ENCODE measurements around the gene TNFRSF18. TPM values are rescaled to one million over a fixed set of nuclear protein-coding genes. Genes with fewer than 3 reads are reported as not detected.

Gene TNFRSF18
- total and polyA plus RNA-seq, 10 of the 15 experiments (the other 5 are each of a cell fraction or from before 2014, with no cell fraction given), result 0.18 to 7.5 (median 1.5) TPM; not detected in 1

DNA sequence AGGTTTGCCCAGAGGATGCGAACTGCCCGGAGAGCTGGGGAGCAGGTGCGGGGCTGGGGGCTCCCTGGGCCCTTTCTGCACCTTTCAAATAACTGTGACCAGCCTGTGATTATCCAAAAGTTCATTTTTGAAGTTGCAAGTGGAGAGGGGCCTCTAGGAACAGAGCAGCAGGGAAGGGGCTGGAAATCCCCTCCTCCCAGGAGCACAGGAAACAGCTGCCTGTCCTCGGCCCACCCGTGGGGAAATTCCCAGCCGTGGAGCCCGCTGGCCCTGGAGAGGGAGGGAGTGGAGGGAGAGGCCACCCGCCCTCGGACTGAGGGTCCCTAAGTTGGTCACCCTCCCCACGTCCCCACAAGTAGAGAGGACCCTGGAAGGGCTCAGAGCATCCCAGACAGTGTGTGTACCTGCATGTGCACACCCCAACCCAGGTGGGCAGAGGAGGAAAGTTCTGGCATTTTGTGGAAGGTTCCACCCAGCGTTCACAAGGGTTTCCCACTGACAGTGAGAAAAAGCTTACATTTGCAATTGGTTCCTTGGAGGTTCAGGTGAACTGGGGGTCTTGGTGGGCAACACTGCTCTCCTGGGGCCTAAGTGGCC, 8.8 kb upstream of the TNFRSF18 start:
- Histone ChIP-seq H3K4me1 (ENCODE audit: control insufficient read depth, insufficient read depth, low read length) (peaks cover 30% of the 10 kb centered on the region), H3K27me3 (replicated peaks in 1 of 2; ENCODE audit: control insufficient read depth in 2 of 2, insufficient read depth in 2 of 2, low read length in 1 of 2) (no peaks in the 10 kb centered on the region), H3K79me2 (ENCODE audit: control insufficient read depth, insufficient read depth, low read length) (no peaks in the 10 kb centered on the region), H2AFZ (ENCODE audit: control insufficient read depth, low read depth, low read length) (no peak overlapping the region), H3K9me3 (replicated peaks; ENCODE audit: control insufficient read depth, insufficient read depth, low read length) (no peaks in the 10 kb centered on the region; the same call in 2 of the 3 replicates), H3K9ac (ENCODE audit: control insufficient read depth, insufficient read depth, low read length) (no peak overlapping the region), H3K4me2 (ENCODE audit: control insufficient read depth, insufficient read depth) (no peak overlapping the region), H3K4me3 (no peak overlapping the region), H3K27ac (ENCODE audit: control insufficient read depth, insufficient read depth) (peak overlapping the region; percentile 42; the same call in 1 of the 2 replicates), H4K20me1 (ENCODE audit: control insufficient read depth, insufficient read depth) (no peaks in the 10 kb centered on the region), H3K36me3 (ENCODE audit: control insufficient read depth in 2 of 2, insufficient read depth in 2 of 2, low read length in 1 of 2) (peaks cover 0 to 21% of the 10 kb centered on the region in 2 experiments; a peak in 3 of 4 replicates)
- BruUV-seq (replicated peaks), result no TSS peak
- DNase-seq (ENCODE audit: low read depth, low spot score) (no peak), FAIRE-seq (no peak), ATAC-seq (peak; percentile 23)
- intact Hi-C loops (cut with micrococcal nuclease; ENCODE audit: unreplicated experiment), result no loop called here
- POLR2A ChIA-PET, result interaction anchor here (0.9 to 1.4 kb wide), 2 partner anchors 14 to 16 kb away, joined by 3 read pairs; no protein-coding TSS in a partner anchor
- 19% methylated on average over 10 of the region's 11 CpGs for WGBS (ENCODE audit: insufficient coverage, insufficient replicate concordance, low lambda C conversion rate, missing lambda C conversion rate)
- in situ Hi-C loops (cut with MboI), result no loop called here
- RAD21 ChIA-PET (ENCODE audit: unreplicated experiment), result interaction anchor here (2.5 kb wide), 1 partner anchor 93 kb away, joined by 9 read pairs; no protein-coding TSS in a partner anchor
- CTCF ChIA-PET, result interaction anchor here (1.9 kb wide), 1 partner anchor 93 kb away, joined by 6 read pairs; no protein-coding TSS in a partner anchor
- SMC1A ChIA-PET (ENCODE audit: uncharacterized antibody, unreplicated experiment), result interaction anchor here (1.6 kb wide), 1 partner anchor 89 kb away, joined by 3 read pairs; no protein-coding TSS in a partner anchor
- TF ChIP-seq TCF12 (IDR thresholded peaks at IDR 0.05; ENCODE audit: low read depth, low read length) (peak; percentile 81), EED (IDR thresholded peaks at IDR 0.05; ENCODE audit: low read depth) (peak; percentile 49; the same call in 1 of the 2 replicates), TCF3 (IDR thresholded peaks at IDR 0.05; ENCODE audit: borderline replicate concordance, insufficient read depth, low read depth, low read length) (0 out of 2 replicates have a peak, but pooled peaks have one; percentile 57), PAX5 (IDR thresholded peaks at IDR 0.05; ENCODE audit: borderline replicate concordance, low read depth, low read length) (0 out of 2 replicates have a peak, but pooled peaks have one; percentile 19), DPF2 (IDR thresholded peaks at IDR 0.05) (peak; percentile 66), POLR2AphosphoS5 (IDR thresholded peaks at IDR 0.05; ENCODE audit: low read length) (0 out of 2 replicates have a peak, but pooled peaks have one; percentile 31), IKZF2 (IDR thresholded peaks at IDR 0.05) (peak; percentile 30 to 40; a peak in 2 of 4 replicates), RELA (IDR thresholded peaks at IDR 0.05; ENCODE audit: borderline replicate concordance, partially characterized antibody) (peak; percentile 96), BHLHE40 (IDR thresholded peaks at IDR 0.05; ENCODE audit: borderline replicate concordance in 1 of 2, low read depth in 2 of 2, low read length in 1 of 2) (0 out of 4 replicates have a peak, but pooled peaks of 1 of the 2 experiments have one; percentile 2)
- TF ChIP-seq, protein P1, sequence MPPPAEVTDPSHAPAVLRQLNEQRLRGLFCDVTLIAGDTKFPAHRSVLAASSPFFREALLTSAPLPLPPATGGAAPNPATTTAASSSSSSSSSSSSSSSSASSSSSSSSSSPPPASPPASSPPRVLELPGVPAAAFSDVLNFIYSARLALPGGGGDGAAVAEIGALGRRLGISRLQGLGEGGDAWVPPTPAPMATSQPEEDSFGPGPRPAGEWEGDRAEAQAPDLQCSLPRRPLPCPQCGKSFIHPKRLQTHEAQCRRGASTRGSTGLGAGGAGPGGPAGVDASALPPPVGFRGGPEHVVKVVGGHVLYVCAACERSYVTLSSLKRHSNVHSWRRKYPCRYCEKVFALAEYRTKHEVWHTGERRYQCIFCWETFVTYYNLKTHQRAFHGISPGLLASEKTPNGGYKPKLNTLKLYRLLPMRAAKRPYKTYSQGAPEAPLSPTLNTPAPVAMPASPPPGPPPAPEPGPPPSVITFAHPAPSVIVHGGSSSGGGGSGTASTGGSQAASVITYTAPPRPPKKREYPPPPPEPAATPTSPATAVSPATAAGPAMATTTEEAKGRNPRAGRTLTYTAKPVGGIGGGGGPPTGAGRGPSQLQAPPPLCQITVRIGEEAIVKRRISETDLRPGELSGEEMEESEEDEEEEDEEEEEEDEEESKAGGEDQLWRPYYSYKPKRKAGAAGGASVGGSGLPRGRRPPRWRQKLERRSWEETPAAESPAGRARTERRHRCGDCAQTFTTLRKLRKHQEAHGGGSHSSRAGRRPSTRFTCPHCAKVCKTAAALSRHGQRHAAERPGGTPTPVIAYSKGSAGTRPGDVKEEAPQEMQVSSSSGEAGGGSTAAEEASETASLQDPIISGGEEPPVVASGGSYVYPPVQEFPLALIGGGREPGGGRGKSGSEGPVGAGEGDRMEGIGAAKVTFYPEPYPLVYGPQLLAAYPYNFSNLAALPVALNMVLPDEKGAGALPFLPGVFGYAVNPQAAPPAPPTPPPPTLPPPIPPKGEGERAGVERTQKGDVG (CRISPR knock-in tag; IDR thresholded peaks at IDR 0.05), result peak; percentile 44; the same call in 1 of the 2 replicates
- TF ChIP-seq, protein P2, sequence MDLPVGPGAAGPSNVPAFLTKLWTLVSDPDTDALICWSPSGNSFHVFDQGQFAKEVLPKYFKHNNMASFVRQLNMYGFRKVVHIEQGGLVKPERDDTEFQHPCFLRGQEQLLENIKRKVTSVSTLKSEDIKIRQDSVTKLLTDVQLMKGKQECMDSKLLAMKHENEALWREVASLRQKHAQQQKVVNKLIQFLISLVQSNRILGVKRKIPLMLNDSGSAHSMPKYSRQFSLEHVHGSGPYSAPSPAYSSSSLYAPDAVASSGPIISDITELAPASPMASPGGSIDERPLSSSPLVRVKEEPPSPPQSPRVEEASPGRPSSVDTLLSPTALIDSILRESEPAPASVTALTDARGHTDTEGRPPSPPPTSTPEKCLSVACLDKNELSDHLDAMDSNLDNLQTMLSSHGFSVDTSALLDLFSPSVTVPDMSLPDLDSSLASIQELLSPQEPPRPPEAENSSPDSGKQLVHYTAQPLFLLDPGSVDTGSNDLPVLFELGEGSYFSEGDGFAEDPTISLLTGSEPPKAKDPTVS (IDR thresholded peaks at IDR 0.05; ENCODE audit: low read depth, low read length), result peak; percentile 77; the same call in 1 of the 2 replicates
- TF ChIP-seq, protein P3, sequence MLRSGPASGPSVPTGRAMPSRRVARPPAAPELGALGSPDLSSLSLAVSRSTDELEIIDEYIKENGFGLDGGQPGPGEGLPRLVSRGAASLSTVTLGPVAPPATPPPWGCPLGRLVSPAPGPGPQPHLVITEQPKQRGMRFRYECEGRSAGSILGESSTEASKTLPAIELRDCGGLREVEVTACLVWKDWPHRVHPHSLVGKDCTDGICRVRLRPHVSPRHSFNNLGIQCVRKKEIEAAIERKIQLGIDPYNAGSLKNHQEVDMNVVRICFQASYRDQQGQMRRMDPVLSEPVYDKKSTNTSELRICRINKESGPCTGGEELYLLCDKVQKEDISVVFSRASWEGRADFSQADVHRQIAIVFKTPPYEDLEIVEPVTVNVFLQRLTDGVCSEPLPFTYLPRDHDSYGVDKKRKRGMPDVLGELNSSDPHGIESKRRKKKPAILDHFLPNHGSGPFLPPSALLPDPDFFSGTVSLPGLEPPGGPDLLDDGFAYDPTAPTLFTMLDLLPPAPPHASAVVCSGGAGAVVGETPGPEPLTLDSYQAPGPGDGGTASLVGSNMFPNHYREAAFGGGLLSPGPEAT (IDR thresholded peaks at IDR 0.05; ENCODE audit: low read depth), result peak; percentile 74
- TF ChIP-seq, protein P4, sequence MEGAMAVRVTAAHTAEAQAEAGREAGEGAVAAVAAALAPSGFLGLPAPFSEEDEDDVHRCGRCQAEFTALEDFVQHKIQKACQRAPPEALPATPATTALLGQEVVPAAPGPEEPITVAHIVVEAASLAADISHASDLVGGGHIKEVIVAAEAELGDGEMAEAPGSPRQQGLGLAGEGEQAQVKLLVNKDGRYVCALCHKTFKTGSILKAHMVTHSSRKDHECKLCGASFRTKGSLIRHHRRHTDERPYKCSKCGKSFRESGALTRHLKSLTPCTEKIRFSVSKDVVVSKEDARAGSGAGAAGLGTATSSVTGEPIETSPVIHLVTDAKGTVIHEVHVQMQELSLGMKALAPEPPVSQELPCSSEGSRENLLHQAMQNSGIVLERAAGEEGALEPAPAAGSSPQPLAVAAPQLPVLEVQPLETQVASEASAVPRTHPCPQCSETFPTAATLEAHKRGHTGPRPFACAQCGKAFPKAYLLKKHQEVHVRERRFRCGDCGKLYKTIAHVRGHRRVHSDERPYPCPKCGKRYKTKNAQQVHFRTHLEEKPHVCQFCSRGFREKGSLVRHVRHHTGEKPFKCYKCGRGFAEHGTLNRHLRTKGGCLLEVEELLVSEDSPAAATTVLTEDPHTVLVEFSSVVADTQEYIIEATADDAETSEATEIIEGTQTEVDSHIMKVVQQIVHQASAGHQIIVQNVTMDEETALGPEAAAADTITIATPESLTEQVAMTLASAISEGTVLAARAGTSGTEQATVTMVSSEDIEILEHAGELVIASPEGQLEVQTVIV (IDR thresholded peaks at IDR 0.05; ENCODE audit: borderline replicate concordance, partially characterized antibody), result no peak
